Prostate gland (tissue), 2 donors: ENCODE results near the gene MS4A7. TPM values are rescaled to one million over a fixed set of nuclear protein-coding genes. Genes with fewer than 3 reads are reported as not detected.

ENCODE experiments used
- DNase-seq: peaks from one replicate; pipeline ENCODE4 v3.0.0-alpha.2; 2019; ENCODE audit warnings: low spot score
- H3K27ac ChIP-seq, 2 donors: fragments of 200-600 bp; sonication (generic); 2 replicates each; pipeline ENCODE4 v1.5.1; 2017 to 2019
- H3K27me3 ChIP-seq: fragments of 200-600 bp; sonication (generic); replicated peaks from 2 replicates; pipeline ENCODE4 v1.5.1; 2019; ENCODE audit not compliant: insufficient read depth
- H3K36me3 ChIP-seq, 2 donors: fragments of 200-600 bp; sonication (generic); 1 replicate in 1 of 2; 2 replicates in 1 of 2; pipeline versions ENCODE4 v1.5.1 to v1.8.1; 2017 to 2019
- H3K4me1 ChIP-seq: fragments of 200-600 bp; sonication (generic); replicated peaks from 2 replicates; pipeline ENCODE4 v1.5.1; 2019
- H3K4me3 ChIP-seq, 2 donors: fragments of 200-600 bp; sonication (generic); 2 replicates each; pipeline ENCODE4 v1.5.1; 2017 to 2019
- H3K9me3 ChIP-seq: fragments of 200-600 bp; sonication (generic); 2 replicates; pipeline ENCODE4 v1.5.1; 2017
- POLR2A ChIP-seq: fragments of 450-650 bp; IDR thresholded peaks from one replicate; pipeline ENCODE4 v1.6.1; 2016; ENCODE audit warnings: antibody characterized with exemption, mild to moderate bottlenecking
- POLR2AphosphoS5 ChIP-seq: sonication (generic); formaldehyde crosslinking; IDR thresholded peaks from one replicate; pipeline ENCODE4 v1.6.1; 2017; ENCODE audit warnings: antibody characterized with exemption
- WGBS: methylation state at CpG from one replicate; pipeline ENCODE4 v1.1.5; 2018; 5-methylcytosine and 5-hydroxymethylcytosine counted together
- intact Hi-C: fragments of 100-400 bp; cut with DNase I; formaldehyde crosslinking; loops from one replicate; pipeline ENCODE4 v1.14.2; 2022
- total RNA-seq, 2 donors: library from RNA; depleted of rRNA; stranded (reverse); fragments of >200 nt; gene quantifications; one replicate each; pipeline ENCODE4 v1.1.0, GENCODE V29; 2016
- TF ChIP-seq, protein P1 (sequence below), 4 experiments: fragments of 200-600 bp in 2 of 4; fragments of 450-650 bp in 2 of 4; sonication (generic) in 2 of 4; IDR thresholded peaks; 1 replicate in 3 of 4; 2 replicates in 1 of 4; pipeline ENCODE4 v1.5.1; 2016 to 2019; ENCODE audit warnings: antibody characterized with exemption in 4 of 4, mild to moderate bottlenecking in 2 of 4, moderate library complexity in 2 of 4

The MS4A7 gene
- total RNA-seq, 2 donors from 2014 or later = 3.7 to 7.6 TPM

DNA sequence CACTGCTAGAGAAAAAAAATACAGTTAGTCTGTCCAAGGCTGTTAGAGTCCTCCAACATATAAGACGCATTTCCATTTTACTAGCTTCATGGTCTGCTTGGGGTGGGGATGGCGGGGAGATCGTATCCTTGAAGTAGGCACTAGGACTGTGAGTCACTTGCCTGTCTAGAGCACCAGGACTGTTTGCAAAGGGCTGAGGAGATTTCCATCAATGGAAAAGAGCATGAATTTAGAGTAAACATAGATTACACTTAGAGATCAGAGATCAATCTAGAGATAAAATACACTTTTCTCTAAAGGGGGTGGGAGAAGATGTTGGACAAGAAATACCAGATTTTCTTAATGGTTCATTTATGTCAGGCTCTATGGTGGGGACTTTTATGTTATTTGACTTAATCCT, 1.7 kb upstream of the MS4A7 start:
- DNase-seq = no peak
- intact Hi-C loops = no loop called here
- Histone ChIP-seq H3K27ac (no peak overlapping the region), H3K4me1 (no peaks in the 10 kb centered on the region), H3K9me3 (no peaks in the 10 kb centered on the region), H3K36me3 (no peaks in the 10 kb centered on the region), H3K27me3 (no peaks in the 10 kb centered on the region), H3K4me3 (no peak overlapping the region)
- 34% methylated on average over 3 of the region's 3 CpGs for WGBS
- peak; percentile 11 for TF ChIP-seq POLR2AphosphoS5
- TF ChIP-seq, protein P1, sequence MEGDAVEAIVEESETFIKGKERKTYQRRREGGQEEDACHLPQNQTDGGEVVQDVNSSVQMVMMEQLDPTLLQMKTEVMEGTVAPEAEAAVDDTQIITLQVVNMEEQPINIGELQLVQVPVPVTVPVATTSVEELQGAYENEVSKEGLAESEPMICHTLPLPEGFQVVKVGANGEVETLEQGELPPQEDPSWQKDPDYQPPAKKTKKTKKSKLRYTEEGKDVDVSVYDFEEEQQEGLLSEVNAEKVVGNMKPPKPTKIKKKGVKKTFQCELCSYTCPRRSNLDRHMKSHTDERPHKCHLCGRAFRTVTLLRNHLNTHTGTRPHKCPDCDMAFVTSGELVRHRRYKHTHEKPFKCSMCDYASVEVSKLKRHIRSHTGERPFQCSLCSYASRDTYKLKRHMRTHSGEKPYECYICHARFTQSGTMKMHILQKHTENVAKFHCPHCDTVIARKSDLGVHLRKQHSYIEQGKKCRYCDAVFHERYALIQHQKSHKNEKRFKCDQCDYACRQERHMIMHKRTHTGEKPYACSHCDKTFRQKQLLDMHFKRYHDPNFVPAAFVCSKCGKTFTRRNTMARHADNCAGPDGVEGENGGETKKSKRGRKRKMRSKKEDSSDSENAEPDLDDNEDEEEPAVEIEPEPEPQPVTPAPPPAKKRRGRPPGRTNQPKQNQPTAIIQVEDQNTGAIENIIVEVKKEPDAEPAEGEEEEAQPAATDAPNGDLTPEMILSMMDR (IDR thresholded peaks at IDR 0.05) = no peak

DNA sequence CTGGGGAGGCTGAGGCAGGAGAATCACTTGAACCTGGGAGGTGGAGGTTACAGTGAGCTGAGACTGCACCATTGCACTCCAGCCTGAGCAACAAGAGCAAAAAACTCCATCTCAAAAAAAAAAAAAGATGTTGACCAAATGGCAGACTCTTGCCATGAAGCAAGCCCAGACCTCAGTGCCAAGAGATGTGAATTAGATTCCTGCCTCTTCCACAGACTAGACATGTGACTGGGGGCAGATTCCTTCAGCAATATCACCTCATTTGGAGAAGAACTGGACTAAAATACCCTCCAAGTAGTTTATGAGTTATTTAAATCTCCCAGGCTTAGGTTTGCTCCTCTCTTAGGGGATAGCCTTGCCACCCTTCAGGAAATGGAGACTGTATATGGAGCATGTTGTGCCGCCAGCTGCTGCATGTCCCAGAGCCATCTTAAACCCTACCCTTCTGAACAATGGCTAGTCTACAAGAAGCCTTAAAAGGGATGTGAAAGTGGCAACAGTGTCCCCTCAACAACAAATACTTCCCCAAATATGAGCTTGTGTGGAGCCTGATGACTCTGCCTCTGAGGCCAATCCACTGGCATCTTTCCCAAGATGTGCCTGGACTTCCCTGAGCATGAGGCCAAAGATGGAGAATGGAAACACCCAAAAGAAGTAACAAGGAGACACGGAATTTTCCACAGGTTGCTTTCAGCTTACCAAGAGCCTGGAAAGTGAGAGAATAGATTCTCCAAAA, 763 bp upstream of the MS4A7 start:
- 75% methylated on average over 2 of the region's 2 CpGs for WGBS
- intact Hi-C loops = no loop called here
- no peak for DNase-seq
- H3K36me3 ChIP-seq = no peaks in the 10 kb centered on the region
- H3K4me3 ChIP-seq = no peak overlapping the region
- no peaks in the 10 kb centered on the region for H3K27me3 ChIP-seq
- TF ChIP-seq, protein P1 (IDR thresholded peaks at IDR 0.05) = no peak
- no peak overlapping the region for H3K27ac ChIP-seq
- H3K9me3 ChIP-seq = no peaks in the 10 kb centered on the region
- H3K4me1 ChIP-seq = no peaks in the 10 kb centered on the region

DNA sequence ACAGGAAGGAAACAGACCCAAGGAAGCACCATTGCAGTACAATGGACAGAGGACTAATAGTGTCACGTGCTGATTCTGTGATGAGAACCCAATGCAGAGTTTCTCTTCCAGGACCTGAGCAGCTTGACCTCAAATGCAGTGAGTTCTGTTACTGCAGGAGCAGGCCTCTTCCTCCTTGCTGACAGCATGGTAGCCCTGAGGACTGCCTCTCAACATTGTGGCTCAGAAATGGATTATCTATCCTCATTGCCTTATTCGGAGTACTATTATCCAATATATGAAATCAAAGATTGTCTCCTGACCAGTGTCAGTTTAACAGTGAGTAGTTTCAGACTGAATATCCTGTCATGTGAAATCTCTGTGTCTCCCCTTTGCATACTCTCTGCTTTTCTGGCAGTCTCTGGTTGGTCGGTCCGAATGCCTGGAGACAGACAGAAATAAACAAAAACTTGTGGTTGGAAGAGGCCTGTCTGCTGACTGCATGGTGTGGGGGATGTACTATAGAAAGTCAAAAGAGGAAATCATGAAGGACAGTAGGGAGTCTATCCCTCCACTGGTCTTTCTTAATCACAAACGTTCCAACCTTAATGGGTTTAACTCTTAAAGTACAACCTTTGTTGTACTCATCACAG, 11.1 kb downstream of the MS4A7 start:
- no peaks in the 10 kb centered on the region for H3K36me3 ChIP-seq
- WGBS = 56% methylated on average over 5 of the region's 5 CpGs

DNA sequence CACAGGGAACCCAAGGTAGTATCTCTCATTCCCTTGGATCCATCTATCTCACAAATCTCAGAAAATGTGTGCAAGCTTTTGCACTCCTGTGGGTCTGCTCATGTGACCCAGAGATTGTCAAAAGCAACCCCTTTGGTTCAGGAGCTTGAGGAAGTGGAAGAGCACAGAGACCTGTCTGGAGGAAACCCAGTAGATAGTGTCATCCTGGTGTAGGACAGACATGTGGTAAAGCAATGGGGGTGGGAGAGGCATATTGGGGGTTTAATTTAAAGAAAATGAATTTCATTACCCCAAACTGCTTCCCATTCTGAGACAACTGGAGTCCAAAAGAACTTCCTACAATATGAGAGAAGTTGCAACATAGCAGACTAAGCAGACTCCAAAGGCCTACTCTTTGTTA, 12.1 kb downstream of the MS4A7 start:
- Histone ChIP-seq H3K4me1 (no peaks in the 10 kb centered on the region), H3K27ac (no peak overlapping the region), H3K9me3 (no peaks in the 10 kb centered on the region), H3K36me3 (no peaks in the 10 kb centered on the region), H3K27me3 (no peaks in the 10 kb centered on the region), H3K4me3 (no peak overlapping the region)
- TF ChIP-seq POLR2A = no peak
- no peak for TF ChIP-seq POLR2AphosphoS5
- TF ChIP-seq, protein P1 (IDR thresholded peaks at IDR 0.05) = no peak
- intact Hi-C loops = no loop called here
- DNase-seq = no peak

More for the DNA sequence above, 11.1 kb downstream of the MS4A7 start:
- intact Hi-C loops = no loop called here
- Histone ChIP-seq H3K27me3 (no peaks in the 10 kb centered on the region), H3K4me1 (no peaks in the 10 kb centered on the region), H3K27ac (no peak overlapping the region), H3K4me3 (no peak overlapping the region), H3K9me3 (no peaks in the 10 kb centered on the region)
- DNase-seq = no peak
- TF ChIP-seq POLR2AphosphoS5 = no peak
- no peak for TF ChIP-seq POLR2A
- TF ChIP-seq, protein P1 (IDR thresholded peaks at IDR 0.05) = no peak

DNA sequence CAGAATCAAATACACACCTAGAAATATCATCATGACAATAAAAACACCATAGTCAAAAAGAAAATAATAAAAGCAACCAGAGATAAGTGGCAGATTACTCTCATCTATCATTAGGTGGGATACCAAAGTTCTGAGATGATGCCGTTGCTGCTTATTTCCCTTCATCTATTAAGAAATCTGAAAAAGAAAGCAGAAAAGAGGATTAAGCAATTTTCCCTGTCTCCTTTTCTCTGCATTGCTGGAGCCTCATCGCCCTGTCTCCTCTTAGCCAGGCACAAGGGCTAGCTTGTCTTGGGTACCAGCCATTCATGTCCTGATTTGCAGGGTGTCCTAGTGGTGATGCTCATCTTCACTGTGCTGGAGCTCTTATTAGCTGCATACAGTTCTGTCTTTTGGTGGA, 14.0 kb downstream of the MS4A7 start:
- no peaks in the 10 kb centered on the region for H3K27me3 ChIP-seq
- intact Hi-C loops = no loop called here
- no peak overlapping the region for H3K27ac ChIP-seq

More for the DNA sequence above, 14.0 kb downstream of the MS4A7 start:
- TF ChIP-seq, protein P1 (IDR thresholded peaks at IDR 0.05) = no peak
- TF ChIP-seq POLR2A (no peak), POLR2AphosphoS5 (no peak)
- H3K36me3 ChIP-seq = no peaks in the 10 kb centered on the region
- no peaks in the 10 kb centered on the region for H3K9me3 ChIP-seq
- 83% methylated on average over 2 of the region's 2 CpGs for WGBS
- H3K4me1 ChIP-seq = no peaks in the 10 kb centered on the region
- H3K4me3 ChIP-seq = no peak overlapping the region
- DNase-seq = no peak
